Right cardiac atrium (tissue), 5 donors: ENCODE measurements around the gene GARS1. TPM values are rescaled to one million over a fixed set of nuclear protein-coding genes. Genes with fewer than 3 reads are reported as not detected.
"Not testable (repeated sequence)": the region's sequence is repeated elsewhere in the genome, so short reads cannot be mapped to it uniquely, and the experiment has no call there.

Experiments used
- ATAC-seq, 2 donors: fragments of 200-7000 bp; cut with Tn5 transposase; one replicate each; pipeline versions ENCODE4 v1.8.0 to v1.9.1; 2020; ENCODE audit warnings: moderate library complexity in 2 of 2, mild to moderate bottlenecking in 1 of 2
- DNase-seq, 3 donors: peaks; one replicate each; pipeline ENCODE4 v3.0.0-alpha.2; 2020
- H3K27ac ChIP-seq: one replicate; pipeline ENCODE4 v1.5.1; 2013; ENCODE audit warnings: mild to moderate bottlenecking, low read length, control low read depth, moderate library complexity
- H3K27me3 ChIP-seq: one replicate; pipeline ENCODE4 v1.6.1; 2013; ENCODE audit not compliant: control insufficient read depth, insufficient read depth
- H3K4me1 ChIP-seq: one replicate; pipeline ENCODE4 v1.6.1; 2013; ENCODE audit warnings: low read length; ENCODE audit not compliant: control insufficient read depth, insufficient read depth
- H3K4me3 ChIP-seq: one replicate; pipeline ENCODE4 v1.5.1; 2013; ENCODE audit warnings: low read length, control low read depth
- H3K9me3 ChIP-seq: one replicate; pipeline ENCODE4 v1.6.1; 2013; ENCODE audit warnings: low read length; ENCODE audit not compliant: control insufficient read depth
- WGBS: extraction: QIAGEN DNeasy Blood & Tissue Kit; methylation state at CpG from one replicate; pipeline ENCODE4 v1.1.7; 2013; 5-methylcytosine and 5-hydroxymethylcytosine counted together
- intact Hi-C, 4 donors: fragments of 100-400 bp; cut with DNase I; formaldehyde crosslinking; loops; one replicate each; pipeline versions ENCODE4 v1.11.0 to v1.14.0; 2022 to 2023
- polyA plus RNA-seq: library from polyadenylated mRNA; stranded (reverse); fragments of 200-250 nt; gene quantifications from one replicate; pipeline ENCODE4 v1.2.3, GENCODE V29; 2013
- total RNA-seq, 4 donors: library from RNA; stranded (reverse); fragmentation: NEBNext Ultra II Directional; extraction: Animal tissue kit (Norgen Biotek cat#: 25700); gene quantifications; one replicate each; pipeline ENCODE4 v1.2.1, GENCODE V29; 2021
- donor health status: healthy with polysubstance abuse.
- donor health status: DM: no; HTN: yes; CAD: no.
- donor health status: DM: no; HTN: no; CAD: no.
- donor health status: DM: no; HTN: yes; CAD: no; lungs with severe emphysema.
- donor health status: DM: yes; HTN: yes; CAD: no.

The GARS1 gene
- total and polyA plus RNA-seq, 5 donors, result 35.8 to 48.8 (median 40.4) TPM

- intact Hi-C loops, result no loop called here
- 87% methylated on average over 5 of the region's 5 CpGs for WGBS
These were observed 22.4 kb upstream of the GARS1 start for GRCh38 chr7:30572212-30572841.

GRCh38 chr7:30575910-30576309 lies 18.8 kb upstream of the GARS1 start:
- ATAC-seq (no peak), DNase-seq (no peak)
- 97% methylated on average over 2 of the region's 2 CpGs for WGBS
- intact Hi-C loops, result no loop called here
- H3K4me3 ChIP-seq, result no peak overlapping the region
- H3K9me3 ChIP-seq, result no peaks in the 10 kb centered on the region
- no peaks in the 10 kb centered on the region for H3K4me1 ChIP-seq
- no peaks in the 10 kb centered on the region for H3K27me3 ChIP-seq
- H3K27ac ChIP-seq, result no peak overlapping the region

More at GRCh38 chr7:30572212-30572841, 22.4 kb upstream of the GARS1 start:
- H3K27ac ChIP-seq, result no peak overlapping the region
- H3K4me3 ChIP-seq, result no peak overlapping the region
- ATAC-seq (no peak), DNase-seq (no peak)
- no peaks in the 10 kb centered on the region for H3K4me1 ChIP-seq
- no peaks in the 10 kb centered on the region for H3K9me3 ChIP-seq
- no peaks in the 10 kb centered on the region for H3K27me3 ChIP-seq

GRCh38 chr7:30583181-30583580 lies 11.5 kb upstream of the GARS1 start:
- no peak overlapping the region for H3K4me3 ChIP-seq
- no peaks in the 10 kb centered on the region for H3K9me3 ChIP-seq
- DNase-seq (no peak), ATAC-seq (no peak)
- intact Hi-C loops, result no loop called here
- no peaks in the 10 kb centered on the region for H3K27me3 ChIP-seq
- no peak overlapping the region for H3K27ac ChIP-seq
- WGBS, result over 99% methylated on average over 2 of the region's 2 CpGs
- H3K4me1 ChIP-seq, result no peaks in the 10 kb centered on the region

- no peaks in the 10 kb centered on the region for H3K27me3 ChIP-seq
- DNase-seq, result no peak
- intact Hi-C loops, result no loop called here
- no peak for ATAC-seq
- H3K27ac ChIP-seq, result no peak overlapping the region
- 73% methylated on average over 2 of the region's 2 CpGs for WGBS
- no peaks in the 10 kb centered on the region for H3K9me3 ChIP-seq
- H3K4me3 ChIP-seq, result no peak overlapping the region
- H3K4me1 ChIP-seq, result no peaks in the 10 kb centered on the region
These were observed 10.3 kb upstream of the GARS1 start for GRCh38 chr7:30584415-30584814.

- H3K4me1 ChIP-seq, result no peaks in the 10 kb centered on the region
- intact Hi-C loops, result no loop called here
- no peak overlapping the region for H3K27ac ChIP-seq
- DNase-seq, result peak in 1 of 3 donors; percentile 65
- no peak overlapping the region for H3K4me3 ChIP-seq
- no peaks in the 10 kb centered on the region for H3K27me3 ChIP-seq
- peak; percentile 77 for ATAC-seq
- 54% methylated on average over 5 of the region's 5 CpGs for WGBS
- H3K9me3 ChIP-seq, result no peaks in the 10 kb centered on the region
These were observed 9.7 kb upstream of the GARS1 start for GRCh38 chr7:30584965-30585364.

- Histone ChIP-seq H3K4me3 (no peak overlapping the region), H3K27ac (no peak overlapping the region), H3K9me3 (no peaks in the 10 kb centered on the region), H3K27me3 (no peaks in the 10 kb centered on the region), H3K4me1 (no peaks in the 10 kb centered on the region)
- 84% methylated on average over 3 of the region's 3 CpGs for WGBS
- no peak for DNase-seq
- intact Hi-C loops, result no loop called here
- ATAC-seq, result no peak
These were observed 9.0 kb upstream of the GARS1 start for GRCh38 chr7:30585675-30586074.

- H3K4me1 ChIP-seq, ATAC-seq, intact Hi-C loops, H3K9me3 ChIP-seq, H3K27me3 ChIP-seq, H3K4me3 ChIP-seq, DNase-seq, H3K27ac ChIP-seq: not testable (repeated sequence)
- 95% methylated on average over 4 of the region's 4 CpGs for WGBS
These were observed 7.1 kb upstream of the GARS1 start for GRCh38 chr7:30587547-30587946.

GRCh38 chr7:30589111-30589510 lies 5.6 kb upstream of the GARS1 start:
- Histone ChIP-seq H3K4me1 (no peaks in the 10 kb centered on the region), H3K4me3 (no peak overlapping the region), H3K9me3 (no peaks in the 10 kb centered on the region), H3K27ac (no peak overlapping the region), H3K27me3 (no peaks in the 10 kb centered on the region)
- over 99% methylated on average over 3 of the region's 3 CpGs for WGBS
- intact Hi-C loops, result no loop called here
- DNase-seq, result no peak
- no peak for ATAC-seq

GRCh38 chr7:30594048-30594539 lies 584 bp upstream of the GARS1 start:
- peak; percentile 36 to 67 (median 50) for DNase-seq
- peaks cover 3% of the 10 kb centered on the region for H3K4me1 ChIP-seq
- under 1% methylated on average over 12 of the region's 12 CpGs for WGBS

GRCh38 chr7:30595436-30596013 lies 847 bp downstream of the GARS1 start:
- peaks cover 3% of the 10 kb centered on the region for H3K4me1 ChIP-seq
- intact Hi-C loops, result no loop called here
- no peak for ATAC-seq
- under 1% methylated on average over 13 of the region's 13 CpGs for WGBS
- no peaks in the 10 kb centered on the region for H3K9me3 ChIP-seq
- peak overlapping the region; percentile 95 for H3K27ac ChIP-seq
- no peak for DNase-seq
- peak overlapping the region; percentile 87 for H3K4me3 ChIP-seq
- H3K27me3 ChIP-seq, result no peaks in the 10 kb centered on the region

More at GRCh38 chr7:30594048-30594539, 584 bp upstream of the GARS1 start:
- intact Hi-C loops, result no loop called here
- no peaks in the 10 kb centered on the region for H3K9me3 ChIP-seq
- ATAC-seq, result peak; percentile 48 to 62
- H3K27me3 ChIP-seq, result no peaks in the 10 kb centered on the region
- peak overlapping the region; percentile 87 for H3K4me3 ChIP-seq
- peak overlapping the region; percentile 99 for H3K27ac ChIP-seq

GRCh38 chr7:30596014-30596641 lies 1.4 kb downstream of the GARS1 start:
- Histone ChIP-seq H3K27me3 (no peaks in the 10 kb centered on the region), H3K4me3 (peak overlapping the region; percentile 87), H3K4me1 (peaks cover 3% of the 10 kb centered on the region), H3K9me3 (no peaks in the 10 kb centered on the region), H3K27ac (no peak overlapping the region)
- intact Hi-C loops, result no loop called here
- WGBS, result 24% methylated on average over 14 of the region's 14 CpGs
- no peak for ATAC-seq
- no peak for DNase-seq
